ENCODE data around the gene UBA1.

Gene UBA1

GRCh38 chrX:47185241-47185640, 8.4 kb upstream of the UBA1 start:
- no peak for DNase-seq
- in situ Hi-C loops (cut with MboI; ENCODE audit: low pct_unique_long_range_greater_than_20kb, low sequenced_read_pairs): no loop called here

- no peak for DNase-seq
- in situ Hi-C loops (cut with MboI; ENCODE audit: low pct_unique_long_range_greater_than_20kb, low sequenced_read_pairs): no loop called here
Observed at GRCh38 chrX:47186096-47186740, 7.4 kb upstream of the UBA1 start.

- no peak for DNase-seq
- in situ Hi-C loops (cut with MboI; ENCODE audit: low pct_unique_long_range_greater_than_20kb, low sequenced_read_pairs): no loop called here
Observed at GRCh38 chrX:47187106-47187677, 6.4 kb upstream of the UBA1 start.

- in situ Hi-C loops (cut with MboI; ENCODE audit: low pct_unique_long_range_greater_than_20kb, low sequenced_read_pairs): no loop called here
- DNase-seq: no peak
Observed at GRCh38 chrX:47189906-47190305, 3.7 kb upstream of the UBA1 start.

- peak; percentile 97 for DNase-seq
- in situ Hi-C loops (cut with MboI; ENCODE audit: low pct_unique_long_range_greater_than_20kb, low sequenced_read_pairs): no loop called here
Observed at GRCh38 chrX:47190445-47191269, 3.0 kb upstream of the UBA1 start.

GRCh38 chrX:47191331-47191730, 2.3 kb upstream of the UBA1 start:
- in situ Hi-C loops (cut with MboI; ENCODE audit: low pct_unique_long_range_greater_than_20kb, low sequenced_read_pairs): no loop called here
- peak; percentile 56 for DNase-seq

- peak; percentile 41 for DNase-seq
- in situ Hi-C loops (cut with MboI; ENCODE audit: low pct_unique_long_range_greater_than_20kb, low sequenced_read_pairs): no loop called here
Observed at GRCh38 chrX:47191806-47192401, 1.7 kb upstream of the UBA1 start.

- in situ Hi-C loops (cut with MboI; ENCODE audit: low pct_unique_long_range_greater_than_20kb, low sequenced_read_pairs): no loop called here
- DNase-seq: peak; percentile 21
Observed at GRCh38 chrX:47194194-47194787, 662 bp downstream of the UBA1 start.

- peak; percentile 19 for DNase-seq
- in situ Hi-C loops (cut with MboI; ENCODE audit: low pct_unique_long_range_greater_than_20kb, low sequenced_read_pairs): no loop called here
Observed at GRCh38 chrX:47196098-47196497, 2.5 kb downstream of the UBA1 start.

- in situ Hi-C loops (cut with MboI; ENCODE audit: low pct_unique_long_range_greater_than_20kb, low sequenced_read_pairs): no loop called here
- no peak for DNase-seq
Observed at GRCh38 chrX:47197526-47197925, 3.9 kb downstream of the UBA1 start.

- in situ Hi-C loops (cut with MboI; ENCODE audit: low pct_unique_long_range_greater_than_20kb, low sequenced_read_pairs): no loop called here
Observed at GRCh38 chrX:47198026-47198686, 4.5 kb downstream of the UBA1 start.

GRCh38 chrX:47198687-47199080, 5.1 kb downstream of the UBA1 start:
- in situ Hi-C loops (cut with MboI; ENCODE audit: low pct_unique_long_range_greater_than_20kb, low sequenced_read_pairs): no loop called here
- DNase-seq: no peak

More at GRCh38 chrX:47198026-47198686, 4.5 kb downstream of the UBA1 start:
- DNase-seq: no peak

- no peak for DNase-seq
- in situ Hi-C loops (cut with MboI; ENCODE audit: low pct_unique_long_range_greater_than_20kb, low sequenced_read_pairs): no loop called here
Observed at GRCh38 chrX:47199286-47199685, 5.7 kb downstream of the UBA1 start.

GRCh38 chrX:47200385-47201150, 6.9 kb downstream of the UBA1 start:
- DNase-seq: no peak
- in situ Hi-C loops (cut with MboI; ENCODE audit: low pct_unique_long_range_greater_than_20kb, low sequenced_read_pairs): no loop called here

- in situ Hi-C loops (cut with MboI; ENCODE audit: low pct_unique_long_range_greater_than_20kb, low sequenced_read_pairs): no loop called here
- no peak for DNase-seq
Observed at GRCh38 chrX:47201345-47201944, 7.8 kb downstream of the UBA1 start.

GRCh38 chrX:47202316-47202715, 8.7 kb downstream of the UBA1 start:
- in situ Hi-C loops (cut with MboI; ENCODE audit: low pct_unique_long_range_greater_than_20kb, low sequenced_read_pairs): no loop called here
- DNase-seq: no peak

- DNase-seq: no peak
- in situ Hi-C loops (cut with MboI; ENCODE audit: low pct_unique_long_range_greater_than_20kb, low sequenced_read_pairs): no loop called here
Observed at GRCh38 chrX:47202877-47203276, 9.2 kb downstream of the UBA1 start.

- no peak for DNase-seq
- in situ Hi-C loops (cut with MboI; ENCODE audit: low pct_unique_long_range_greater_than_20kb, low sequenced_read_pairs): no loop called here
Observed at GRCh38 chrX:47204970-47205369, 11.3 kb downstream of the UBA1 start.

All from KBM-7 (cell line).